ENCODE results near the gene SBF1. TPM values are rescaled to one million over a fixed set of nuclear protein-coding genes. Genes with fewer than 3 reads are reported as not detected.

Gene SBF1
- polyA plus RNA-seq, 1 donor from 2014 or later: 58.9 TPM

DNA sequence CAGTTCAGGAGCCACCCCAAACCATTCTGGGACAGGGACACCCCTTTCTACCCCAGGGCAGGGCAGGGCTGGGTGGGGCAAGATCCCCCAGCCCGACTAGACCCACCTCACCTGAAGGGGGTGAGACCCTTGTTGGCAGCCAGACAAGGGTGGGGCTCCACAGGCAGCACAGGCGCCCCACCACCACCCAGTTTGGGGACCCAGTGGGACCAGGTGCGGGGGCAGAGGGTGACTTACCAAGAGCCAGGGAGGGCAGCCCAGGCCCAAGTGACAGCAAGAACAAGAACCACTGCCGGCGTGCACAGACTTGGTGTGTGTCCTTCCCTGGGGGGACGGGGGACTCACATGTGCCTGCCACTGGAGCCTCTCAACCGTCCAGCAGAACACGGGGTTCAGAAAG lies 8.7 kb upstream of the SBF1 start:
- H3F3A ChIP-seq (ENCODE audit: insufficient read depth, low read length, poor library complexity, severe bottlenecking): no peaks in the 10 kb centered on the region
- no peaks in the 10 kb centered on the region for H3K36me3 ChIP-seq (ENCODE audit: insufficient read depth, low read length)
- no peak overlapping the region for H3K4me3 ChIP-seq (ENCODE audit: low read length)
- H3K27me3 ChIP-seq (ENCODE audit: insufficient read depth, low read depth, low read length): peaks cover 32% of the 10 kb centered on the region
- H2AFZ ChIP-seq (ENCODE audit: low read depth, low read length): no peak overlapping the region
- no peak overlapping the region for H3K4me2 ChIP-seq (ENCODE audit: low read length)
- H3K27ac ChIP-seq (ENCODE audit: low read length): no peak overlapping the region
- H3K79me2 ChIP-seq (replicated peaks; ENCODE audit: insufficient read depth, low read length): no peaks in the 10 kb centered on the region
- TF ChIP-seq, protein P1, sequence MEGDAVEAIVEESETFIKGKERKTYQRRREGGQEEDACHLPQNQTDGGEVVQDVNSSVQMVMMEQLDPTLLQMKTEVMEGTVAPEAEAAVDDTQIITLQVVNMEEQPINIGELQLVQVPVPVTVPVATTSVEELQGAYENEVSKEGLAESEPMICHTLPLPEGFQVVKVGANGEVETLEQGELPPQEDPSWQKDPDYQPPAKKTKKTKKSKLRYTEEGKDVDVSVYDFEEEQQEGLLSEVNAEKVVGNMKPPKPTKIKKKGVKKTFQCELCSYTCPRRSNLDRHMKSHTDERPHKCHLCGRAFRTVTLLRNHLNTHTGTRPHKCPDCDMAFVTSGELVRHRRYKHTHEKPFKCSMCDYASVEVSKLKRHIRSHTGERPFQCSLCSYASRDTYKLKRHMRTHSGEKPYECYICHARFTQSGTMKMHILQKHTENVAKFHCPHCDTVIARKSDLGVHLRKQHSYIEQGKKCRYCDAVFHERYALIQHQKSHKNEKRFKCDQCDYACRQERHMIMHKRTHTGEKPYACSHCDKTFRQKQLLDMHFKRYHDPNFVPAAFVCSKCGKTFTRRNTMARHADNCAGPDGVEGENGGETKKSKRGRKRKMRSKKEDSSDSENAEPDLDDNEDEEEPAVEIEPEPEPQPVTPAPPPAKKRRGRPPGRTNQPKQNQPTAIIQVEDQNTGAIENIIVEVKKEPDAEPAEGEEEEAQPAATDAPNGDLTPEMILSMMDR (IDR thresholded peaks at IDR 0.05; ENCODE audit: poor library complexity, severe bottlenecking): no peak
- TF ChIP-seq RAD21 (conservative IDR thresholded peaks at IDR 0.05) (no peak), EZH2 (IDR thresholded peaks at IDR 0.05; ENCODE audit: borderline replicate concordance, insufficient read depth, low read length, poor library complexity, severe bottlenecking) (no peak), SMC3 (conservative IDR thresholded peaks at IDR 0.05; ENCODE audit: poor library complexity) (no peak), POLR2AphosphoS5 (IDR thresholded peaks at IDR 0.05) (no peak), EP300 (conservative IDR thresholded peaks at IDR 0.05; ENCODE audit: poor library complexity, severe bottlenecking) (no peak), TAF1 (IDR thresholded peaks at IDR 0.05; ENCODE audit: low read depth) (no peak), MXI1 (conservative IDR thresholded peaks at IDR 0.05; ENCODE audit: poor library complexity, severe bottlenecking) (no peak)
- TF ChIP-seq, protein P2, sequence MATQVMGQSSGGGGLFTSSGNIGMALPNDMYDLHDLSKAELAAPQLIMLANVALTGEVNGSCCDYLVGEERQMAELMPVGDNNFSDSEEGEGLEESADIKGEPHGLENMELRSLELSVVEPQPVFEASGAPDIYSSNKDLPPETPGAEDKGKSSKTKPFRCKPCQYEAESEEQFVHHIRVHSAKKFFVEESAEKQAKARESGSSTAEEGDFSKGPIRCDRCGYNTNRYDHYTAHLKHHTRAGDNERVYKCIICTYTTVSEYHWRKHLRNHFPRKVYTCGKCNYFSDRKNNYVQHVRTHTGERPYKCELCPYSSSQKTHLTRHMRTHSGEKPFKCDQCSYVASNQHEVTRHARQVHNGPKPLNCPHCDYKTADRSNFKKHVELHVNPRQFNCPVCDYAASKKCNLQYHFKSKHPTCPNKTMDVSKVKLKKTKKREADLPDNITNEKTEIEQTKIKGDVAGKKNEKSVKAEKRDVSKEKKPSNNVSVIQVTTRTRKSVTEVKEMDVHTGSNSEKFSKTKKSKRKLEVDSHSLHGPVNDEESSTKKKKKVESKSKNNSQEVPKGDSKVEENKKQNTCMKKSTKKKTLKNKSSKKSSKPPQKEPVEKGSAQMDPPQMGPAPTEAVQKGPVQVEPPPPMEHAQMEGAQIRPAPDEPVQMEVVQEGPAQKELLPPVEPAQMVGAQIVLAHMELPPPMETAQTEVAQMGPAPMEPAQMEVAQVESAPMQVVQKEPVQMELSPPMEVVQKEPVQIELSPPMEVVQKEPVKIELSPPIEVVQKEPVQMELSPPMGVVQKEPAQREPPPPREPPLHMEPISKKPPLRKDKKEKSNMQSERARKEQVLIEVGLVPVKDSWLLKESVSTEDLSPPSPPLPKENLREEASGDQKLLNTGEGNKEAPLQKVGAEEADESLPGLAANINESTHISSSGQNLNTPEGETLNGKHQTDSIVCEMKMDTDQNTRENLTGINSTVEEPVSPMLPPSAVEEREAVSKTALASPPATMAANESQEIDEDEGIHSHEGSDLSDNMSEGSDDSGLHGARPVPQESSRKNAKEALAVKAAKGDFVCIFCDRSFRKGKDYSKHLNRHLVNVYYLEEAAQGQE (IDR thresholded peaks at IDR 0.05; ENCODE audit: borderline replicate concordance): no peak
- no peak overlapping the region for H3K9ac ChIP-seq (ENCODE audit: low read length)
- no peaks in the 10 kb centered on the region for H3K9me3 ChIP-seq (ENCODE audit: low read length)
- no peaks in the 10 kb centered on the region for H4K20me1 ChIP-seq (ENCODE audit: insufficient read depth)
- H3K9me2 ChIP-seq (ENCODE audit: insufficient read depth, low read length): no peaks in the 10 kb centered on the region

DNA sequence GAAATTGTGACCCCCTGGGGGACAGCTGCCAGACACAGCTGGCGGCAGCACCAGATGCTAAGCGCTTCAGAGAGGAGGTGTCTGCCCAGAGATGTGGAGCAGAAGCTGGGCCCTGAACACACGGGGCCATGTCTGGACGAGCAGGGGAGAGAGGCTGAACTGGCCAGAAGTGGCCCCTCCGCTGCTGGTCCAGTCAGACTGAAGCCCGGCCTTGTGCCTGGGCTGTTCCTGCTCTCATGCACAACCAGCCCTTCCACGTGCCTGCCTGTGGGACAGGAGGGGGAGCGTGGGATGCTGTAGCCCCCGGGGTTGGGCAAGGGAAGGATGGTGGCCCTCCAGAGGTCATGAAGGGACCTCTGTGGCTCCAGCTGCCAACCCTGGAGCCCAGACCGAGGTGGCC lies 8.3 kb upstream of the SBF1 start:
- Histone ChIP-seq H3K9me2 (ENCODE audit: insufficient read depth, low read length) (no peaks in the 10 kb centered on the region), H3K4me3 (ENCODE audit: low read length) (no peak overlapping the region), H3K27me3 (ENCODE audit: insufficient read depth, low read depth, low read length) (peaks cover 32% of the 10 kb centered on the region), H3K79me2 (replicated peaks; ENCODE audit: insufficient read depth, low read length) (no peaks in the 10 kb centered on the region), H3F3A (ENCODE audit: insufficient read depth, low read length, poor library complexity, severe bottlenecking) (no peaks in the 10 kb centered on the region), H2AFZ (ENCODE audit: low read depth, low read length) (no peak overlapping the region), H3K36me3 (ENCODE audit: insufficient read depth, low read length) (no peaks in the 10 kb centered on the region), H4K20me1 (ENCODE audit: insufficient read depth) (no peaks in the 10 kb centered on the region), H3K9ac (ENCODE audit: low read length) (no peak overlapping the region), H3K27ac (ENCODE audit: low read length) (no peak overlapping the region), H3K9me3 (ENCODE audit: low read length) (no peaks in the 10 kb centered on the region), H3K4me2 (ENCODE audit: low read length) (no peak overlapping the region)
- TF ChIP-seq TAF1 (IDR thresholded peaks at IDR 0.05; ENCODE audit: low read depth): no peak
- TF ChIP-seq MXI1 (conservative IDR thresholded peaks at IDR 0.05; ENCODE audit: poor library complexity, severe bottlenecking): no peak
- TF ChIP-seq, protein P2 (IDR thresholded peaks at IDR 0.05; ENCODE audit: borderline replicate concordance): no peak
- no peak for TF ChIP-seq EP300 (conservative IDR thresholded peaks at IDR 0.05; ENCODE audit: poor library complexity, severe bottlenecking)
- TF ChIP-seq POLR2AphosphoS5 (IDR thresholded peaks at IDR 0.05): no peak
- TF ChIP-seq RAD21 (conservative IDR thresholded peaks at IDR 0.05): no peak
- TF ChIP-seq SMC3 (conservative IDR thresholded peaks at IDR 0.05; ENCODE audit: poor library complexity): no peak
- TF ChIP-seq, protein P1 (IDR thresholded peaks at IDR 0.05; ENCODE audit: poor library complexity, severe bottlenecking): no peak
- TF ChIP-seq EZH2 (IDR thresholded peaks at IDR 0.05; ENCODE audit: borderline replicate concordance, insufficient read depth, low read length, poor library complexity, severe bottlenecking): no peak
